ENCODE data around the gene METTL9. TPM values are rescaled to one million over a fixed set of nuclear protein-coding genes. Genes with fewer than 3 reads are reported as not detected.
"Not testable (repeated sequence)": the region's sequence is repeated elsewhere in the genome, so short reads cannot be mapped to it uniquely, and the experiment has no call there.

Gene METTL9
- total RNA-seq, 2 experiments from 2014 or later: 120 to 121 TPM

- intact Hi-C loops (cut with micrococcal nuclease; ENCODE audit: unreplicated experiment): no loop called here
- Histone ChIP-seq H3K36me3 (ENCODE audit: insufficient read depth, low read length) (no peaks in the 10 kb centered on the region), H3K27ac (ENCODE audit: low read depth, low read length, poor library complexity, severe bottlenecking) (no peak overlapping the region), H3K9me3 (ENCODE audit: low read length) (no peaks in the 10 kb centered on the region), H3K79me2 (ENCODE audit: insufficient read depth, low read depth, low read length) (no peaks in the 10 kb centered on the region), H2AFZ (ENCODE audit: low read length) (no peak overlapping the region), H3K9me2 (ENCODE audit: insufficient read depth, low read length) (no peaks in the 10 kb centered on the region), H3K4me2 (ENCODE audit: low read length) (no peak overlapping the region), H3K4me3 (ENCODE audit: low read depth, low read length, poor library complexity, severe bottlenecking) (no peak overlapping the region), H3K4me1 (ENCODE audit: insufficient read depth, low read length, poor library complexity, severe bottlenecking) (peaks cover 10% of the 10 kb centered on the region), H4K20me1 (ENCODE audit: insufficient read depth, low read length) (no peaks in the 10 kb centered on the region)
- CTCF ChIA-PET (ENCODE audit: unreplicated experiment): no interaction called here
- no peak for DNase-seq (ENCODE audit: low spot score)
- POLR2A ChIA-PET: no interaction called here
- no TSS peak for BruUV-seq (replicated peaks)
- TF ChIP-seq CTCF (conservative IDR thresholded peaks at IDR 0.05; ENCODE audit: low read length) (no peak), EZH2phosphoT487 (IDR thresholded peaks at IDR 0.05; ENCODE audit: borderline replicate concordance, low read depth, low read length) (no peak)
Measured at GRCh38 chr16:21568502-21569189, 30.7 kb upstream of the METTL9 start.

GRCh38 chr16:21570676-21571017 lies 28.7 kb upstream of the METTL9 start:
- POLR2A ChIA-PET: no interaction called here
- DNase-seq (ENCODE audit: low spot score): no peak
- Histone ChIP-seq H3K27ac (ENCODE audit: low read depth, low read length, poor library complexity, severe bottlenecking) (no peak overlapping the region), H3K4me3 (ENCODE audit: low read depth, low read length, poor library complexity, severe bottlenecking) (no peak overlapping the region), H3K9me2 (ENCODE audit: insufficient read depth, low read length) (no peaks in the 10 kb centered on the region), H3K4me1 (ENCODE audit: insufficient read depth, low read length, poor library complexity, severe bottlenecking) (peaks cover 7% of the 10 kb centered on the region), H3K9me3 (ENCODE audit: low read length) (no peaks in the 10 kb centered on the region), H3K79me2 (ENCODE audit: insufficient read depth, low read depth, low read length) (no peaks in the 10 kb centered on the region), H2AFZ (ENCODE audit: low read length) (no peak overlapping the region), H3K36me3 (ENCODE audit: insufficient read depth, low read length) (no peaks in the 10 kb centered on the region), H4K20me1 (ENCODE audit: insufficient read depth, low read length) (no peaks in the 10 kb centered on the region), H3K4me2 (ENCODE audit: low read length) (no peak overlapping the region)
- CTCF ChIA-PET (ENCODE audit: unreplicated experiment): no interaction called here
- intact Hi-C loops (cut with micrococcal nuclease; ENCODE audit: unreplicated experiment): loop anchor here (10.0 kb wide), 1 partner anchor 824 kb away; no protein-coding TSS in a partner anchor
- BruUV-seq (replicated peaks): no TSS peak
- TF ChIP-seq CTCF (conservative IDR thresholded peaks at IDR 0.05; ENCODE audit: low read length) (no peak), EZH2phosphoT487 (IDR thresholded peaks at IDR 0.05; ENCODE audit: borderline replicate concordance, low read depth, low read length) (no peak)

GRCh38 chr16:21573506-21573905 lies 25.9 kb upstream of the METTL9 start:
- H4K20me1 ChIP-seq (ENCODE audit: insufficient read depth, low read length); BruUV-seq (replicated peaks); H3K4me2 ChIP-seq (ENCODE audit: low read length); H3K9me2 ChIP-seq (ENCODE audit: insufficient read depth, low read length); H3K9me3 ChIP-seq (ENCODE audit: low read length); H3K36me3 ChIP-seq (ENCODE audit: insufficient read depth, low read length); H3K79me2 ChIP-seq (ENCODE audit: insufficient read depth, low read depth, low read length); CTCF ChIA-PET (ENCODE audit: unreplicated experiment); H3K27ac ChIP-seq (ENCODE audit: low read depth, low read length, poor library complexity, severe bottlenecking); H3K4me3 ChIP-seq (ENCODE audit: low read depth, low read length, poor library complexity, severe bottlenecking); DNase-seq (ENCODE audit: low spot score); H2AFZ ChIP-seq (ENCODE audit: low read length); H3K4me1 ChIP-seq (ENCODE audit: insufficient read depth, low read length, poor library complexity, severe bottlenecking): not testable (repeated sequence)
- intact Hi-C loops (cut with micrococcal nuclease; ENCODE audit: unreplicated experiment): loop anchor here (10.0 kb wide), 1 partner anchor 821 kb away; no protein-coding TSS in a partner anchor
- POLR2A ChIA-PET: interaction anchor here (0.7 kb wide), 1 partner anchor 300 kb away, joined by 3 read pairs; no protein-coding TSS in a partner anchor
